ENCODE data around the gene ATP5PD.

ATP5PD gene

GRCh38 chr17:75009139-75009724 lies 37.5 kb downstream of the ATP5PD start (continued):
- TF ChIP-seq, protein P1, sequence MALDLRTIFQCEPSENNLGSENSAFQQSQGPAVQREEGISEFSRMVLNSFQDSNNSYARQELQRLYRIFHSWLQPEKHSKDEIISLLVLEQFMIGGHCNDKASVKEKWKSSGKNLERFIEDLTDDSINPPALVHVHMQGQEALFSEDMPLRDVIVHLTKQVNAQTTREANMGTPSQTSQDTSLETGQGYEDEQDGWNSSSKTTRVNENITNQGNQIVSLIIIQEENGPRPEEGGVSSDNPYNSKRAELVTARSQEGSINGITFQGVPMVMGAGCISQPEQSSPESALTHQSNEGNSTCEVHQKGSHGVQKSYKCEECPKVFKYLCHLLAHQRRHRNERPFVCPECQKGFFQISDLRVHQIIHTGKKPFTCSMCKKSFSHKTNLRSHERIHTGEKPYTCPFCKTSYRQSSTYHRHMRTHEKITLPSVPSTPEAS (tag by site-specific recombination; IDR thresholded peaks at IDR 0.05) = no peak
- no peak for TF ChIP-seq ZNF398 (tag by site-specific recombination; IDR thresholded peaks at IDR 0.05)
- TF ChIP-seq SP3 (tag by site-specific recombination; IDR thresholded peaks at IDR 0.05) = no peak
- no peak for TF ChIP-seq ZNF366 (tag by site-specific recombination; conservative IDR thresholded peaks at IDR 0.05)
- TF ChIP-seq ZBTB6 (tag by site-specific recombination; IDR thresholded peaks at IDR 0.05) = 0 out of 2 replicates have a peak, but pooled peaks have one; percentile 46
- no peak for TF ChIP-seq ZNF354C (tag by site-specific recombination; IDR thresholded peaks at IDR 0.05; ENCODE audit: borderline replicate concordance, low read depth)
- TF ChIP-seq ZBTB1 (tag by site-specific recombination; IDR thresholded peaks at IDR 0.05) = peak; percentile 42; the same call in 1 of the 2 replicates
- TF ChIP-seq ZBTB10 (tag by site-specific recombination; IDR thresholded peaks at IDR 0.05) = no peak
- no peak for TF ChIP-seq ZNF146 (tag by site-specific recombination; IDR thresholded peaks at IDR 0.05)
- no peak for TF ChIP-seq ZNF645 (tag by site-specific recombination; IDR thresholded peaks at IDR 0.05)
- no peak for TF ChIP-seq ZNF23 (tag by site-specific recombination; IDR thresholded peaks at IDR 0.05; ENCODE audit: borderline replicate concordance)
- TF ChIP-seq FEZF1 (tag by site-specific recombination; IDR thresholded peaks at IDR 0.05) = peak; percentile 77
- no peak for TF ChIP-seq ZFHX2 (tag by site-specific recombination; conservative IDR thresholded peaks at IDR 0.05)
- TF ChIP-seq, protein P2, sequence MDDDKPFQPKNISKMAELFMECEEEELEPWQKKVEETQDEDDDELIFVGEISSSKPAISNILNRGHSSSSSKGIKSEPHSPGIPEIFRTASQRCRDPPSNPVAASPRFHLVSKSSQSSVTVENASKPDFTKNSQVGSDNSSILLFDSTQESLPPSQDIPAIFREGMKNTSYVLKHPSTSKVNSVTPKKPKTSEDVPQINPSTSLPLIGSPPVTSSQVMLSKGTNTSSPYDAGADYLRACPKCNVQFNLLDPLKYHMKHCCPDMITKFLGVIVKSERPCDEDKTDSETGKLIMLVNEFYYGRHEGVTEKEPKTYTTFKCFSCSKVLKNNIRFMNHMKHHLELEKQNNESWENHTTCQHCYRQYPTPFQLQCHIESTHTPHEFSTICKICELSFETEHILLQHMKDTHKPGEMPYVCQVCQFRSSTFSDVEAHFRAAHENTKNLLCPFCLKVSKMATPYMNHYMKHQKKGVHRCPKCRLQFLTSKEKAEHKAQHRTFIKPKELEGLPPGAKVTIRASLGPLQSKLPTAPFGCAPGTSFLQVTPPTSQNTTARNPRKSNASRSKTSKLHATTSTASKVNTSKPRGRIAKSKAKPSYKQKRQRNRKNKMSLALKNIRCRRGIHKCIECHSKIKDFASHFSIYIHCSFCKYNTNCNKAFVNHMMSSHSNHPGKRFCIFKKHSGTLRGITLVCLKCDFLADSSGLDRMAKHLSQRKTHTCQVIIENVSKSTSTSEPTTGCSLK (tag by site-specific recombination; IDR thresholded peaks at IDR 0.05) = no peak
- TF ChIP-seq ZNF24 (tag by site-specific recombination; IDR thresholded peaks at IDR 0.05) = no peak
- no peak for TF ChIP-seq ZNF548 (tag by site-specific recombination; IDR thresholded peaks at IDR 0.05)
- TF ChIP-seq ZNF529 (tag by site-specific recombination; IDR thresholded peaks at IDR 0.05; ENCODE audit: insufficient replicate concordance) = no peak
- TF ChIP-seq ZNF843 (tag by site-specific recombination; IDR thresholded peaks at IDR 0.05) = peak; percentile 58; the same call in 1 of the 2 replicates
- TF ChIP-seq ZNF394 (tag by site-specific recombination; IDR thresholded peaks at IDR 0.05; ENCODE audit: borderline replicate concordance) = no peak
- TF ChIP-seq ZNF2 (tag by site-specific recombination; IDR thresholded peaks at IDR 0.05) = no peak
- TF ChIP-seq GLI2 (tag by site-specific recombination; IDR thresholded peaks at IDR 0.05; ENCODE audit: borderline replicate concordance, low read depth) = no peak
- no peak for TF ChIP-seq ZFP3 (tag by site-specific recombination; IDR thresholded peaks at IDR 0.05; ENCODE audit: low read depth)
- TF ChIP-seq ZNF664 (tag by site-specific recombination; IDR thresholded peaks at IDR 0.05) = peak; percentile 39; the same call in 1 of the 2 replicates
- no peak for TF ChIP-seq AEBP2 (tag by site-specific recombination; IDR thresholded peaks at IDR 0.05; ENCODE audit: borderline replicate concordance)
- TF ChIP-seq ZNF221 (tag by site-specific recombination; IDR thresholded peaks at IDR 0.05; ENCODE audit: borderline replicate concordance) = no peak
